Fibroblast of the conjunctiva (primary cell): ENCODE data around the gene KIF3A.

Experiments used
- DNase-seq: peaks from one replicate; pipeline ENCODE4 v3.0.0-alpha.2; 2010; ENCODE audit warnings: low read depth

The KIF3A gene

DNA sequence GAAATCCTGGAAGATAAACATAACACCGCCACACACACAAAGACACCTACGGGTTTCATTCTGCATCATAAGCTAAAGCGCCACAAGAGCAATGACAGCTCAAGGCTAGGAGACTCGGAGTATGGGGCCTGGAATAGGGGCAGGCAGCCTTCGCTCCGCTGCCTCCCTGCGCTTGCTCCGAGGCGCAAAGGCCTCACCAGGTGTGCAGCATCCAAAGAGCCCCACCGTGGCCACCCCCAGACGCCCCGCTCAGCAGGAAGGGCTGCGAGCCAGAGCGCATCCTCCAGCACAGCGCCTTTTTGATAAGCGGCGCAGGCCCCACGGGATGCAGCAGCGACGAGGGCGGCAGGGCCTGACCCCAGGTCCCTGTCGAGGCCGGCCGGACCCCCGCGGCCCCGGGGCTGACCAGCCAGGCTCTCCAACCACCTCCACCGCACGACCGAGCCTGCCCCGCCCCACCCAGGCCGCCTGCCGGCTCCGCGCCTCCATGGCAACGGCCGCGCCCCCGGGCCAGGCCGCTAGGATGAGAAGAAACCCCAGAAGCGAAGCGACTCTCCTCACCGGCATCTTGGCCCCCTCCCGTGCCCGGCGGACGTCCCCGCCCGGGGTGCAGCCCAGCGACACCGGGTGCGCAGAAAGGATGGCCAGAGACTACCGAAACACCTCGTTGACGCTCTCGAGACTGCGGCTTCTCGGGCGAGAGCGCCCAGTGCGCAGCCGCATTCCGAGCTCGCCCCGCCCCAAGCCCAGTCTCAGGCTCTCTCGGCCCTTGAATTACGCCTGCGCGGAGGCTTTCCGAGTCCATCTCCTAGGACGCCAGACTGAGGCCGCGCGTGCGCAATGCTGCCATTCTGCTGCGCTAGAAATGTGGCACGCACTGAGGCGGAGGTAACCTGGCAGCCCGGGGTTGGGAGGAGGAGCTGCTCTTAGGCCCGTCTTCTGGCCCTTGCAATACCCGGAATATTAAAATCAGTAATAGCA lies at the start of gene KIF3A:
TSS of gene KIF3A (minus strand) at position 694 of the 981 bp plus-strand sequence. CDS start at position 567, 127 bp downstream.
- DNase-seq = peak; percentile 90

DNA sequence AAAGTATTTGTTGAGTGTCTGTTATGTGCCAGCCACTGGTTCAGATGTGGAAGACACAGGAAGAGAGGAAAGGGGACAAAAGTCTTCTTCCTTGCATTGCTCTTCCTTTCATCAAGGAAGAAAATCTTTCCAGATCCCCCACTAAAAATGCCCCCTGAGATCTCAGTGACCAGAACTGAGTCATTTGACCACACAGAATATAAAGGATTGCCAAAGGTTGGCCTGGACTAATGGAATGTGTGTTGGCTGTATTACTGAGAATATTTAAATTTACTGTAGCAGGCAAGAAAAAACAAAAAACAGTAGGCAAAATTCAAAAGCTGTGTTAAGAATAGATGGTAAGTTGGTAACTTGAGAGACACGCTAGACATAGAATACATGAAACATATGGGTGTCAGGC lies 49.7 kb upstream of the KIF3A start:
- DNase-seq = no peak

DNA sequence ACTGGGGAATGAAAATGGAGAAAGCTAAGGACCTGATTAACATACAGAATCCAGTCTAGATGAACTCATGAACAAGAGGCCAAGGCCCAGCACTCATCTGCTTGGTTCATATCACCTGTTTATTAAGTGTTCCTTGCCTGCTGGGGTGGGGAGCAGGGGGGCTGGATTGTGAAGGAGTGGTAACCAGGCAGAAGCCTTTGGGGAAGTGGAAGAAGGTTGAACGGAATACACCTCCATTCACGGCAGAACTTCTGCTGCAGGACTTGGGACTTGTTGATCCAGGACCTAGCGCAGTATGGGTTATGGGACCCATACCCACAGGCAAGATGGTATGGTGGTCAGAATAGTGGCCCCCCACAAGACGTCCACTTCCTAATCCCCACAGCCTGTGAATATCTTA lies 48.5 kb upstream of the KIF3A start:
- no peak for DNase-seq

DNA sequence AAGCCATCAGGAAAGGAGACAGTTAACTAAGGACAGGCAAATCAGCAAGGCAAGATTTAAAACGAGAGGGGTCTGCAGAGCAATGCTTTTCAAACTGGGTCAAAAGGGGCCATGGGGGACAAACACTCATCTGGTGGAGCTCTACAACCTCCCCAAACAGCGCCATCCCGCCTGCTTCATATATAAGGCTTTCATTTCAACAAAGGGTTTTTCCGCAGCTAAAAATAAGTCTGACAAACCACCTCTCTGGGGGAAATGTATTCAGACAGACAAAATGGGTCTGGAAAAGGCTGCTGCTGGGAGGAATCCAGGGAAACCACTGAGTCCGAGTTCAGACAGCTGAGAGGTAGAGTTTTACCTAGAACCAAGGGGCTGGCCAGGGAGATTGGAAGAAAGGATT lies 48.0 kb upstream of the KIF3A start:
- DNase-seq = no peak

DNA sequence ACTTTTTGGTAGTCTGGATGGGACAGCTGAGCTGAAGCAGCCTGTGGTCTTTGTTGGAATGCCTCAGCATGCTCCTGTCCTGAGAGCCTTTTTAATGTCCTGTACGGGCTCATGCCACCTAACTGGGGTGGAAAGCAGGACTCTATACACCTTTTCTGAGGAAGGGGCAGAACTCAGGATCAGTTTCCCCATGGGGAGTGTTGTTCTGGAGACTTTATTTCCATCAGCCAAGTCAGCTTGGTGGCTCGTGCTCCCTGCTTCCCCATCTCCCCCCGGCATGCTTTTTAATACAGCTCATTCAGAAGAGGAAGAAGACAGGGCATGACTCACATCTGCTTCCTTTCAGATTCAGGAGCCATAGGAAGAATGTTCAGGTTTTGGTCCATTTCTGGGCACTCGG lies 44.8 kb upstream of the KIF3A start:
- no peak for DNase-seq

DNA sequence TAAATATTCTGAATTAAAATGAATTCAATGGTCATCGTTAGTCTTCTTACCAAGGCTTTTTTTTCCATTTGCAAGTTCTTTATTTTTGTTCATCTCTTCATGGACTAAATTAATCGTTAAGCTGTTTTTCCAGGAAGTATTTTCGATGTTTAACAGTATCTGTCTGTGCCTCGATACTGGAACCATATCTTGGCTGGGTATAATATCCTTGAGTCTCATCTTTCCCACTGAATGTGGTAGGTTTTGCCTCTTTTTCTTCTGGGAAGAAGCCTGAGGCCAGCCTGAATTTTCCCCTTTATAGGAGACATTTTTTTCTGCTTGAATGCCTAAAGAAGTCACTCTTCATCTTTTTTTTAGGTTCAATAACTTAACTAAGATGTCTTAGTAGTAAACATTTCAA lies 43.7 kb upstream of the KIF3A start:
- DNase-seq = no peak

DNA sequence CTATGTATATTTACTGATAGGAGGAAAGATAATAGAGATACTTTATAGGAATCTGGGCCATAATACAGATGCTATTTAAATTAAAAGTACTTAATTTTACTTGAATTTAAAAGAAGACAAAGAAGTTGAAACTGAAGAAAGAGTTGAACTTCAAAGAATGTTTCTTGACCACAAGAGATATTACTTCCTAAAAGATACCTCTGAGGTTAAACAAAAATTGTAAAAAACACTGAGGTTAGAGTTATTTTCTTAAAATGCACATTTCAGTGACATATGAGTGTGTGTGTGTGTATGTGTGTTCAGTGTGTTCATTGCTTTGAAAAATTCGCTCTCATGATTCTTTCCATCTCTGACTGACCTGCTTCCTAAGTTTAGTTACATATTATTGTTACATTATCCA lies 43.2 kb upstream of the KIF3A start:
- no peak for DNase-seq

DNA sequence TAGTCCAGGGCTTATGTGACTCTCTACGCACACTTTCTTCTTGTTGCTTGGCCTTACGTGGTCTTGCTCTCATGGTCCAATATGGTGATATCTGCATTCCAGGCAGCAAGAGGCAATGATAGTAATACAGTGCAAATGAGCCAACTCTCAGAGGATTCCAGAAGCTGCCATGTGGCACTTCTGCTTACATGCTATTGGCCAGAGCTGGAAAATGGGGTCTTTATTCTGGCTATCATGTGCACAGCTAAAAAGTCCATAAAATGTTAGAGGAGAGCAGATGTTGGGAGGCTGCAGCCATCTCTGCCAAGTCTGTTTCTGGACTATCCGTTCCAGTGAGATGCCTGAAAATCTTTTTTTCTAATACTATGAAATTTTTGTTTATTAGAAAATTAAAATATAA lies 42.6 kb upstream of the KIF3A start:
- no peak for DNase-seq

DNA sequence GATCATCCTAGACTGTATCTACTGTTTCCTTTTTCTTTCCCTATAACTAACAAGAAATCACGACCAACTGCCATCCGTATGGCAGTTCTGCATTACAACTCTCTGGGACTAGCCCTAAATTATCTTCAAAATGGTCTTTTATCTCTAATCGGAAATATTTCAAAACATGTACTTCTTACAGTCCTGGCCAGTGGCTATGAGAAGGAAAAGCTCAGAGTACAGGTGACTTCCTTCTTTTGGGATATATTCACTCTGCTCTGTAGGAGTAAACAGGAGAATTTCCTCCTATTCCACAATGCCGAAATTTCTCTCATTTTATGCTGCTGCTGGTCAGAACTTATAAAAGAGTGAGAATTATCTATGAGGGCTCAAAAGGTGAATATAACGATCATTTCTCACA lies 41.5 kb upstream of the KIF3A start:
- no peak for DNase-seq

DNA sequence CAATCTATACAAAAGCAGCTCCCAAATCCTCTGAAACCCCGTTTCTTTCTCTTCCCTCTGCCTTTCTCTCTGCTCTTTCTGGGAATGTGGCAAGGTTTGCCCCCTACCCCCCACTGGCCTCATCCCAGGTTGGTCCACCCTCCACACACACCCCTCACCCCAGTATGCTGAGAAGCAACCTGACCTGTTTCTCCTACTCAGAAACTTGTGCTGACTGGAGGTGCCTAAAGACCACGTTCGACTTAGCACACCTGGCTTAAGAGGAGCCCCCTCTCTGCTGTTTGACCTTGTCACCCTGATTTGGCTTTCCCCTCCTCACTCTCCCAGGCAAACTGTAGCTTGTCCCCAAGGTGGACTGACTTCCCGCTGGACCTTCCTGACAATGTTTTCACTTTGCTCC lies 40.8 kb upstream of the KIF3A start:
- DNase-seq = no peak

DNA sequence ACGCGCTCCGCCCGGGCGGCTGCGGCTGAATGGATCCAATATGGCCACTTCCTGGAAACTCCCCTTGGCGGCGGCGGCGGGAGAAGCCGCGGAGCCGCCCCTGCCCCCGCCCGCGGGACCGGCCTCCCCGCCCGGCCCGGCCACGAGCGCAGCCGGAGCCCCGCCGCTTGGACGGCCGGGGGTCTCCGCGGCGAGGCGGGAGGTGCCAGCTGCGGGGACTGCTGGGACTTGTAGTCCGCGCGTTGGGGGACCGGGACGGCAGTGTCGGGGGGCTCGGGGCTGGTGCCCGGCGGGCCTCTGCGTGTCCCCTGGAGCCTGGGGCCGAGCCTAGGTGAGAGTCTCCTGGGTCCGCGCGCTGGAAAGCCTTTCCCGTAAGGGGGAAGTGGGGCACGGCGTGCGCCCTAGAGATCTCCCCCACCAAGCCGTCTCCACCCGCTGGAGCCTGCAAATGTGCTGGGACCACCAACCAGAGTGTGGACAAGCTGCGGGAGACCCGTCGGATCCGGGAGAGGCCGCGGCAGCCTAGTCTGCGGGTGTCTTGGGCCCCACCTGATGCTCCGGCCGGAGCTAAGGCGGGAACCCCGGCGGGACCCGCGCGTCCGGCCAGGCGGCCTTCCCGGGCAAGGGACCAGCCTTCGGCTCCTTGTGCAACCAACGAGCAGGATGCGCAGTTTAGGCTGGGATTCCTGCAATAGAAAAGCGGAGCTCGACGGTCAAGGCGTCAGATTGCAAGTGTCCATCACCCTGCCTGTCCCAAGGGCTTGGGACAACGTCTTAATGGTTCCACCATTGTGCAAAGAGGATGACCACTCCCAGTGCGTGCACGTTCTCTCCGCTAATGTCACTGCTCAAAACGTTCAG lies 40.1 kb upstream of the KIF3A start, which contains the start of gene SEPTIN8:
TSS of gene SEPTIN8 (minus strand) at position 31 of the 861 bp plus-strand sequence. CDS start 102 bp downstream, outside the sequence.
- no peak for DNase-seq

DNA sequence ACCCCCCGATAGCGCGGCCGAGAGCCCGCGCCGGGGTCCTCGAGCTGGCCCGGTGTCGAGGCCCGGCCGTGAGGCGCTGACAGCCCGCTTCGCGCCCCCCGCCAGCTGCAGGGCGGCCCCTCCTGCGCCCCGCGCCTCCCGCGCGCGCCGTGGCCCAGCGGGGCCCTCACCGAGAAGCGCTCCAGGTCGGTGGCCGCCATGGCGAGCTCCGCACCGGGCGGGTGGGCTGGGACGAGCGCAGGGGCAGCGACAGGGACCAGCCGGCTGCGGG lies 39.5 kb upstream of the KIF3A start:
- no peak for DNase-seq

DNA sequence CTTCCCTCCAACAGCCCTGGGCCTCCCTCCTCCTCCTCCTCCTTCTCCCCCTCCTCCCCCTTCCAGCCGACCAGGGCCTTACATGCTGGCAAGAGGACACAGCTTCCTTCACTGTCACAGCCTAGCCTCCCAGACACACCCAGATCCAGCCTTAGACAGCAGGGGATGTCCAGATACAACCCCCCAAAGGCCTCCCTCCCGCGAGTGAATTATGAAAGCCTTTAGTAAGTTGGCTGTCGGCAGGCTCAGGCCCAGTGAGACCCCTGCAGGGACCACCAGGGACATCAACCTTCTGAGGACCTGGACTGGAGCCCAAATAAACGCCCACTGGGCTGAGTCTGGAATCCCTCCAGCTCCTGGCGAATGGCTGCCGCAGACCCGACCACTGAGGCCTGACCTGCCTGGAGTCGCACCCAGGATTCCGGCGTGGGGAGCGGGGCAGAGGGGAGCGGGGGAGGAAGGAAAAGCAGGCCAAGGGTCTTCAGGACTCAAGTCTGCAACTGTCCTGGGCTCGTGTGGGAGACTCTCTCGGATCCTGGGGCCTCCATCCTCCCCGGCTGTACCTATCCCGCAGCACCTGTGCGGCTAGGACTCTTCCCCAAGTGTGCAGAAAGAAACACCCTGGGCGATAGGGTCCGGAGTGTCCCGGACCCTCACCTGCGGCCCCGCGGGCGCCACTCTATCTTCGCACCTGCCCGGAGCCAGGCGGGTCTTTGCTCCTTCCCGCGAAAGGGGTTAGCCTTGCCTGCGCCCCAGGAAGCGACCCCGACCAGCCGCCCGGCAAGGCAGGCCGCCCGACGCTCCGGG lies 39.0 kb upstream of the KIF3A start:
- no peak for DNase-seq

DNA sequence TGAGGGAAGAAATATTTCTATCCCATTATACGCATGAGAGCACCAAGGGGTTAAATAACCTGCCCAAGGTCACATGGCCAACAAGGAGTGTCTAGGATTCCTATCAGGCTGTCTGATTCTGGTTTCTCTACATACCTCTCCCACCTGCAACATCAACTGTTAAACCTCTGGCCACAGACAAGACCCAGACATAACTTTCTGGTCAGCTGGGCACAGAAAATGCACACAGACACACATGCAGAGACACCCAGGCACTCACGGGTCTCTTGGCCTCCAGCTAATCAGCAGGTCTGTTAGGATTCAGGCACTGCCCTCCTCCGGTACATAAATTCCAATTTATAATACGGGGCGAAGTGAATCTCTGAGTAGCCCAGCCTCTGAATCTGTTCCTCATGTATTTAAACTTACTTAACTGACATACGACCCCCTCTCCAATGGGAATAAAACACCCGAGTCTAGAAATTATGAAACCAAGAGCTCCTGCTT lies 38.2 kb upstream of the KIF3A start:
- DNase-seq = no peak

DNA sequence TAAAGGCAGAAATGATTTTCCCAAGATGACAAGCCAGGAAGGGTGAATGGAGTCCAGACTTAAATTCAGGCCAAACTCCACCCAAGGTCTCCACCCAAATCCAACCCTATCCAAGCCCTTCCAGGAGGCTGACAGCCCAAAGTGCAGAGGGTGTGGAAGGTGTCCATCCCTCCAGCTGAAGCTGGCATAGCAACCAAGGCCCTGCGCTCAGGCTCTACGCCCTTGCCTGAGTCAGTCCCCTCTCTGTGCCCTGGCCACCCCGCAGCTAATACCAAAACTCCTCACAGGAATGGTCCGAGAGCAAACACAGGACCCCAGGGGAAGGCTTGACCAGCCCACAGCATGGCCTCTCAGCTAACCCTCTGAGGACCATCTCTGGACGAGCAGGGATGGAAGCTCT lies 37.5 kb upstream of the KIF3A start:
- no peak for DNase-seq

DNA sequence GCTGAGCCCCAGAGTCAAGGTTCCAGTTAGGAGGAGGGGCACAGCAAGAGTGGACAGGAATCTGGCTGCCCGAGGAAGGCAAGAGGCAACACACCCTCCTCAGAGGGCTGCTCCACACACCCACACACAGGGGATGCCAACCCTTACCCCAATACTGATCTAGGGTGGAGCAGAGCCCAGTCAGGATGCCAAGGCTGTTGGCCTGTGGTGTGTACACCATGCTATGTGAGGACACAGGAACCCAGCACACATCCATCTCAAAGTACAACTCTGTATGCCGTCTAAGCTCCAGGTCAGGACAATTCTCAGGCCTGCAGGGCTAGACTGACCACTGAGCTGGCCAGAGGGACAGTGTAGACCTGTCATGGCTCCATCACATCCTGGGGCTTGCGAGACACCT lies 37.1 kb upstream of the KIF3A start:
- no peak for DNase-seq

DNA sequence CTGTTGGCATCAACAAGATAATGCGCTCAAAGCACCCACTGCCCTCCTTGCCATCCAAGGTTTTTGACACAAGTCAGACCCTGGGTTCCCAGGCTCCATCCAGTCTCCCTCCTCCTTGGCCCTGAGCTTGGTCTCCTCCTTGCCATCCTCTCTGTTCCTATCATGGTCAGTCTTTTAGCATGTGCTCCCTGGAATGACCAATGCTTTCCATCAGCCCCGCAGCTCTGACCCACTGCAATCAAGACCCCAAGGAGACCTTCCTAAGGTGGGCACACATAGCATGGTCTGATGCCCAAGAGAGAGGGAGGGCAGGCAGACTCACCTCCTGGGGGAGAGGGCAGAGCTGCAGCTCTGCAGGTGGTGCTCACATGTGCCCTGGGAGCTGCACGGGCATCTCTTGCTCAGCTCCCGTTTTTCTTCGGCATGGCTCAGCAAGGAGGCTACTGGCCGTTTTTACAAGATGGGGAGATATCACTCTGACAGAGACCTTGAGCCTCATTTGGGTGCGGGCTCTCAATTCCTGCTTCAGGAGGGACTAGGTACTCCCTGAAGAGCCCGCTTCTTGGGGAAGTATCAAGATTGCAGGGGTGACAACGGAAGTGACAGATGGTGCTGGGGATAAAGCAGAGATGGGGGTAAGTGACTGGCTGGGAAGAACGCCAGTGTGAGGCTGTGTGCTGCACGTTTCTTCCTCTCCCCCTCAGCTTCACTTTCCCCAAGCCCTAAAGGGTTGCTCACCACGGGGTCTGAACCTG lies 36.4 kb upstream of the KIF3A start:
- no peak for DNase-seq

DNA sequence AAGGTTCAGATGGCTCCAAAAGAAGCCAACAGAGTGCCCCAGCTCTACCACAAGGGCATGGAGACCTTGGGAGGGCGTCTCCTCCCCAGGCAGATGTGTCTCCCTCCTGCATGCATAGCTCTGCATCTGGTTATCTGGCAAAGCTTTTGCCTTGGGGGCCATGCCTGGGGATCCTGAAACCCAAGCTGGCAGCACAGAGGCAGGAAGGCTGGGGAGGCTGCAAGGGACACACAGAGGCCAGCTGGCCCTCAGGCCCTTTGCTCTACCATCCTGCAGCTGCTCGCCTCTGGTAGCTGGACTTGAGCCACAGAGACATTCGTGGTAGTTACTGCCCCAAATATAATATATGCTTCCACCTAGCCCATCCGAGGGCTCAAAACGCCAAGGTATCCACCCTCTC lies 35.8 kb upstream of the KIF3A start:
- DNase-seq = no peak

DNA sequence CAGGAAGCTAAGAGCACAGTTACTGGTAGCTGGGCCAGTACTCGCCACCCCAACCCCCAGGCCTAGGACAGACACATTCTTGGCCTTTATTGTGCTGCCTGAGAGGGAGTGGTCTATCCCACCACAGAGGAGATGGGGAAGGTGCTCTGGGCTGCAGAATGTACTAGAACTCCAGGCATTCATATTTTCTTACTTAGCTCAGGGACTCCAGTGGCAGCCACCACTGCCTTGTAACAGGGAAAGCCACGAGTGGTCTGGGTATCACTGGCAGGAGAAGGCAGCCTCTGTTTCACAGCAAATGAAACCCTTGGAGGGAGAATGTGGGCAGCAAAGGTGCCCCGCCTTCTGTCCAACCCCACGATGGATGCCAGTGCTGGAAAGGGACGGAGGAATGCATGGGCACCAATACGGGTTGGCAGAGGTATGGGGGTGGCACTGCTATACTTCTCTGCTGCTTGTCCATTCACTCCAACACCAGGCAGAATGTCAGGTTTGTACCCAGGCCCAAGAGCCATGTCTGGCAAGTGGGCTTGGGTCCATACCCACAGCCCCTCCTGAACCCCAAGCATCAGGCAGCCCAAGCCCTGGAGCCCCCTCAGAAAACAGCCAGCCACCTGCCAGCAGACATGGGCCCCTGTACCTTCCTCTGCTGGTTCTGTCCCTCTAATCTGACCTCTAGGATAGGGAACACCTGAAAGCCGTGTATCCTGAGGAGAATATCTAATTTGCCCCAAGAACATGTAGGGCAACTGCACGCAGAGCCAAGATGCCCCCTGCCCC lies 35.1 kb upstream of the KIF3A start:
- DNase-seq = no peak

DNA sequence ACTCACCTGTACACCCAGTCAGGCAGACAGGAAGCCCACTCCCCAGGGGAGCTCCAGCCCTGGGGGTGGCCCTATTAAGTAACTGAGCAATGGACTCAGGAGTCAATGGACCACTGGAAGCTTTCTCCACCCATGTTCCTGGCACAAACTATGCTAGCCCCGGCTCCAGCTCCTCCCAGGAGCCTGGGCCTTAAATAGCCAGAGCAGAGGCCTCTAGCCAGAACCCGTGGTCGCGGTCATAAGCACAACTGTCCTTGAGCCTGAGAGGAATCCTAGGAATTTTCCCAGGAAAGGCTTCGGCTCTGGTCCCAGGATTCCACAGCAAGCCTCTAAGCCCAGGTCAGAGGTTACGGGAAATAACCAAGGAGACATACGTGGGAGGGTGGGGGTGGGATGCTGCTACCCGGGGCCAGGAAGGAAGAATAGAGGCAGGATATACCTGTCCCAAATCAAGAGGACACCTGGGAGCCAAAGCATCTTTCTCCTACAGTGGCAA lies 34.2 kb upstream of the KIF3A start:
- no peak for DNase-seq
